Epithelial cell of proximal tubule (primary cell): ENCODE data around the gene TTC32. TPM values are rescaled to one million over a fixed set of nuclear protein-coding genes. Genes with fewer than 3 reads are reported as not detected.

Experiments used
- DNase-seq: peaks from one replicate; pipeline ENCODE4 v3.0.0-alpha.2; 2011; ENCODE audit warnings: low read depth
- H3K4me3 ChIP-seq: 2 replicates; pipeline ENCODE4 v1.5.1; 2011; ENCODE audit warnings: low read depth, mild to moderate bottlenecking, low read length
- CTCF ChIP-seq: conservative IDR thresholded peaks from 2 replicates; pipeline ENCODE4 v1.5.1; 2012; ENCODE audit warnings: low read depth, mild to moderate bottlenecking, low read length
- total RNA-seq: library from RNA; depleted of rRNA; stranded (reverse); fragments of >200 nt; gene quantifications from 2 replicates; pipeline ENCODE4 v1.2.3, GENCODE V29; 2015

The TTC32 gene
- total RNA-seq, 1 donor from 2014 or later: 6.5 TPM

- TF ChIP-seq CTCF: no peak
- DNase-seq: no peak
- H3K4me3 ChIP-seq: no peak overlapping the region
Observed at GRCh38 chr2:19848952-19849351, 52.8 kb downstream of the TTC32 start.

DNA sequence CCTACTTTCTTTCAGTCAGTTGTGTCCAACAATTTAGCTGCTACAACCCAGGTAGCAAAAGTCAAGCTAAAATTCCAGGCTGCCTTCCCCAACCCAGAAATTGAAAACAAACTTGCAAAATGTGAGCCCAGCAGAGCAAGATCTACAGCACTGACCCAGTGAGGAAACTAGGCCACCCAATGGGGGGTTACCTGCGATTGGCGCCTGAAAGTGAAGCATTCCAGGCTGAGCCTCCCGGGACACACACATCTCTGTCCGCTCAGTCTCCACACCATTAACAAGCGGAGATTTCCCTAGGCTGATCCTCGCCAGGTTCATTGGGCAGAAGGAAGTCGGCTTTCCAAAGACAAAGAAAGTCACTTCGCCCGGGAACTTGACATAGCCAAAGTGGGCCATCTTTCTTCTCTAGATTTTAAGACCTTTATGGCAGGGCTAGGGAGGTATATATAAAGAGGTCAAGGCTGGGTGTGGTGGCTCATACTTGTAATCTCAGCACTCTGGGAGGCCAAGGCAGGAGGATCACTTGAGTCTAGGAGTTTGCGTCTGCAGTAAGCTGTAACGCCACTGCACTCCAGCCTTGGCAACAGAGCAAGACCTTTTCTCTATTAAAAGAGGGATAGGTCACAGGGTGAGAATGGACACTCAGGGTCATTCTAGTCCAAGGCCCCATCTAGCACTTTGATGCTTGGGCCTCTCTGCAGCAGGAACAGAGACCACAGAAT, 53.6 kb downstream of the TTC32 start:
- no peak for TF ChIP-seq CTCF
- DNase-seq: no peak
- no peak overlapping the region for H3K4me3 ChIP-seq

DNA sequence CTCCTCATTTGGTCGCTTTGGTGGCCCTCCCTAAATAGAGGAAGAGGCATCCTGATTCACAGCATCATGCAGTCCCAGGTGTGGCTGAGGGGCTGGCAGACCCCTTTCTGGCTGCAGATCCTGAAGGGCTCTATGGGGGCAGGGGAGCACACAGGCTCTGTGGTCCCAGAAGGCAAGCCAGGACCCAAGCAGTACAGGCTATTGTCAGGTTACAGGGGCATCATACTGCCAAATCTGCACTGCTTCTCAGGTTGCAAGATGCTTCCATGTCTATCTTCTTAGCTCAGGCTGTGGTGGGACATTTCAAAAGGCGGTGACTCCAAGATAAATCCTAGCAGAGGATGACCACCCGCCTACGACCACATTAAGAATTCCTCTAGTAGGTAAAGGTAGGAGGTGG, 54.3 kb downstream of the TTC32 start:
- no peak for DNase-seq
- TF ChIP-seq CTCF: no peak

More for the DNA sequence above, 54.3 kb downstream of the TTC32 start:
- no peak overlapping the region for H3K4me3 ChIP-seq

Other genes with a start within 250 kb of the TTC32 start
- 5.2 and 11.3 TPM in 2 replicates for gene WDR35, start 88.1 kb upstream of the TTC32 start, total RNA-seq
- 9.7 and 9.8 TPM in 2 replicates for gene MATN3, start 110.7 kb upstream of the TTC32 start, total RNA-seq
- gene LAPTM4A, start 149.6 kb upstream of the TTC32 start, total RNA-seq: 127 and 128 TPM in 2 replicates